HG03342 (cell line): Measurements from ENCODE around the gene BRSK2.
"Not testable (repeated sequence)": the region's sequence is repeated elsewhere in the genome, so short reads cannot be mapped to it uniquely, and the experiment has no call there.

Experiments
- ATAC-seq: cut with Tn5 transposase; IDR thresholded peaks from one replicate; pipeline ENCODE4 v1.9.1; 2021; ENCODE audit warnings: mild to moderate bottlenecking, moderate library complexity; ENCODE audit not compliant: unreplicated experiment

The BRSK2 gene

GRCh38 chr11:1389932-1390568, at the start of gene BRSK2:
Gene BRSK2 (plus strand): TSS chr11:1389934. CDS start chr11:1390285, 351 bp downstream.
- ATAC-seq: no peak

- no peak for ATAC-seq
Observed at GRCh38 chr11:1340111-1340510, 49.6 kb upstream of the BRSK2 start.

- not testable (repeated sequence) for ATAC-seq
Observed at GRCh38 chr11:1341226-1341625, 48.5 kb upstream of the BRSK2 start.

GRCh38 chr11:1341928-1342524, 47.7 kb upstream of the BRSK2 start:
- ATAC-seq: no peak

GRCh38 chr11:1342946-1343345, 46.8 kb upstream of the BRSK2 start:
- no peak for ATAC-seq

- no peak for ATAC-seq
Observed at GRCh38 chr11:1343391-1344055, 46.2 kb upstream of the BRSK2 start.

- no peak for ATAC-seq
Observed at GRCh38 chr11:1344056-1344635, 45.6 kb upstream of the BRSK2 start.

GRCh38 chr11:1345737-1346513, 43.8 kb upstream of the BRSK2 start:
- ATAC-seq: no peak

- no peak for ATAC-seq
Observed at GRCh38 chr11:1346669-1347390, 42.9 kb upstream of the BRSK2 start.

GRCh38 chr11:1347411-1347999, 42.2 kb upstream of the BRSK2 start:
- not testable (repeated sequence) for ATAC-seq

GRCh38 chr11:1348146-1348795, 41.5 kb upstream of the BRSK2 start:
- ATAC-seq: no peak

GRCh38 chr11:1348796-1349326, 40.9 kb upstream of the BRSK2 start:
- no peak for ATAC-seq

GRCh38 chr11:1349327-1350041, 40.2 kb upstream of the BRSK2 start:
- ATAC-seq: no peak

GRCh38 chr11:1350086-1350725, 39.5 kb upstream of the BRSK2 start:
- no peak for ATAC-seq

- ATAC-seq: no peak
Observed at GRCh38 chr11:1351278-1351937, 38.3 kb upstream of the BRSK2 start.

- no peak for ATAC-seq
Observed at GRCh38 chr11:1352696-1353382, 36.9 kb upstream of the BRSK2 start.
